GM19025 (cell line): ENCODE measurements around the gene RFX2.
"Not testable (repeated sequence)": the region's sequence is repeated elsewhere in the genome, so short reads cannot be mapped to it uniquely, and the experiment has no call there.

Experiments
- ATAC-seq: cut with Tn5 transposase; IDR thresholded peaks from one replicate; pipeline ENCODE4 v1.9.1; 2021; ENCODE audit warnings: mild to moderate bottlenecking, low read depth, moderate library complexity; ENCODE audit not compliant: unreplicated experiment

Gene RFX2

GRCh38 chr19:5996623-5997320 lies 113.5 kb downstream of the RFX2 start:
- ATAC-seq, result no peak

- no peak for ATAC-seq
These were observed 114.2 kb downstream of the RFX2 start for GRCh38 chr19:5996102-5996501.

- ATAC-seq, result no peak
These were observed 114.7 kb downstream of the RFX2 start for GRCh38 chr19:5995606-5996005.

- no peak for ATAC-seq
These were observed 115.7 kb downstream of the RFX2 start for GRCh38 chr19:5994405-5995165.

GRCh38 chr19:5993648-5994358 lies 116.5 kb downstream of the RFX2 start:
- no peak for ATAC-seq

GRCh38 chr19:5993201-5993600 lies 117.1 kb downstream of the RFX2 start:
- no peak for ATAC-seq

GRCh38 chr19:5992756-5993155 lies 117.5 kb downstream of the RFX2 start:
- no peak for ATAC-seq

- no peak for ATAC-seq
These were observed 119.0 kb downstream of the RFX2 start for GRCh38 chr19:5991244-5991838.

- no peak for ATAC-seq
These were observed 120.0 kb downstream of the RFX2 start for GRCh38 chr19:5990289-5990797.

- no peak for ATAC-seq
These were observed 120.8 kb downstream of the RFX2 start for GRCh38 chr19:5989388-5990074.

- ATAC-seq, result no peak
These were observed 121.5 kb downstream of the RFX2 start for GRCh38 chr19:5988517-5989387.

- ATAC-seq, result no peak
These were observed 123.1 kb downstream of the RFX2 start for GRCh38 chr19:5987077-5987818.

- not testable (repeated sequence) for ATAC-seq
These were observed 124.5 kb downstream of the RFX2 start for GRCh38 chr19:5985837-5986236.

GRCh38 chr19:5985098-5985783 lies 125.1 kb downstream of the RFX2 start:
- no peak for ATAC-seq

- no peak for ATAC-seq
These were observed 125.7 kb downstream of the RFX2 start for GRCh38 chr19:5984600-5984999.

- no peak for ATAC-seq
These were observed 126.8 kb downstream of the RFX2 start for GRCh38 chr19:5983367-5983955.
